ENCODE results near the gene HS3ST1.

The HS3ST1 gene

GRCh38 chr4:11418610-11419009 lies 10.1 kb downstream of the HS3ST1 start:
- Histone ChIP-seq H3K9ac (ENCODE audit: low read length) (no peak overlapping the region), H3K79me2 (ENCODE audit: insufficient read depth, low read length) (no peaks in the 10 kb centered on the region), H3K9me2 (replicated peaks; ENCODE audit: insufficient read depth, low read length) (no peaks in the 10 kb centered on the region), H3K4me2 (ENCODE audit: low read depth, low read length, poor library complexity, severe bottlenecking) (no peak overlapping the region), H4K20me1 (ENCODE audit: low read depth, low read length) (no peaks in the 10 kb centered on the region), H3K27ac (ENCODE audit: low read depth, low read length) (no peak overlapping the region), H3K9me3 (ENCODE audit: insufficient read depth, low read length) (no peaks in the 10 kb centered on the region), H3F3A (ENCODE audit: insufficient read depth) (no peaks in the 10 kb centered on the region), H2AFZ (ENCODE audit: low read depth, low read length, severe bottlenecking) (no peak overlapping the region), H3K27me3 (ENCODE audit: low read length) (no peaks in the 10 kb centered on the region), H3K4me3 (ENCODE audit: insufficient read depth, low read length, poor library complexity, severe bottlenecking) (no peak overlapping the region), H3K36me3 (ENCODE audit: low read length) (no peaks in the 10 kb centered on the region)
- TF ChIP-seq CTCF (IDR thresholded peaks at IDR 0.05; ENCODE audit: insufficient read depth, low read length, poor library complexity, severe bottlenecking) (no peak), EZH2phosphoT487 (conservative IDR thresholded peaks at IDR 0.05; ENCODE audit: low read length) (no peak)

- no peaks in the 10 kb centered on the region for H3K79me2 ChIP-seq (ENCODE audit: insufficient read depth, low read length)
- no peak for TF ChIP-seq EZH2phosphoT487 (conservative IDR thresholded peaks at IDR 0.05; ENCODE audit: low read length)
- TF ChIP-seq CTCF (IDR thresholded peaks at IDR 0.05; ENCODE audit: insufficient read depth, low read length, poor library complexity, severe bottlenecking): no peak
Measured at GRCh38 chr4:11416767-11417113, 12.0 kb downstream of the HS3ST1 start.

GRCh38 chr4:11416071-11416766 lies 12.5 kb downstream of the HS3ST1 start:
- no peak overlapping the region for H3K9ac ChIP-seq (ENCODE audit: low read length)
- no peaks in the 10 kb centered on the region for H3K9me2 ChIP-seq (replicated peaks; ENCODE audit: insufficient read depth, low read length)
- no peak overlapping the region for H2AFZ ChIP-seq (ENCODE audit: low read depth, low read length, severe bottlenecking)
- TF ChIP-seq EZH2phosphoT487 (conservative IDR thresholded peaks at IDR 0.05; ENCODE audit: low read length): no peak
- TF ChIP-seq CTCF (IDR thresholded peaks at IDR 0.05; ENCODE audit: insufficient read depth, low read length, poor library complexity, severe bottlenecking): no peak
- H3K4me3 ChIP-seq (ENCODE audit: insufficient read depth, low read length, poor library complexity, severe bottlenecking): no peak overlapping the region
- H4K20me1 ChIP-seq (ENCODE audit: low read depth, low read length): no peaks in the 10 kb centered on the region
- no peaks in the 10 kb centered on the region for H3K9me3 ChIP-seq (ENCODE audit: insufficient read depth, low read length)
- H3F3A ChIP-seq (ENCODE audit: insufficient read depth): no peaks in the 10 kb centered on the region
- H3K36me3 ChIP-seq (ENCODE audit: low read length): no peaks in the 10 kb centered on the region
- H3K4me2 ChIP-seq (ENCODE audit: low read depth, low read length, poor library complexity, severe bottlenecking): no peak overlapping the region
- H3K27ac ChIP-seq (ENCODE audit: low read depth, low read length): no peak overlapping the region
- H3K27me3 ChIP-seq (ENCODE audit: low read length): no peaks in the 10 kb centered on the region
- no peaks in the 10 kb centered on the region for H3K79me2 ChIP-seq (ENCODE audit: insufficient read depth, low read length)

More at GRCh38 chr4:11416767-11417113, 12.0 kb downstream of the HS3ST1 start:
- no peaks in the 10 kb centered on the region for H3K36me3 ChIP-seq (ENCODE audit: low read length)
- no peak overlapping the region for H2AFZ ChIP-seq (ENCODE audit: low read depth, low read length, severe bottlenecking)
- H4K20me1 ChIP-seq (ENCODE audit: low read depth, low read length): no peaks in the 10 kb centered on the region
- H3K4me2 ChIP-seq (ENCODE audit: low read depth, low read length, poor library complexity, severe bottlenecking): no peak overlapping the region
- no peak overlapping the region for H3K9ac ChIP-seq (ENCODE audit: low read length)
- no peaks in the 10 kb centered on the region for H3K9me2 ChIP-seq (replicated peaks; ENCODE audit: insufficient read depth, low read length)
- no peaks in the 10 kb centered on the region for H3K9me3 ChIP-seq (ENCODE audit: insufficient read depth, low read length)
- H3K27ac ChIP-seq (ENCODE audit: low read depth, low read length): no peak overlapping the region
- H3F3A ChIP-seq (ENCODE audit: insufficient read depth): no peaks in the 10 kb centered on the region
- no peaks in the 10 kb centered on the region for H3K27me3 ChIP-seq (ENCODE audit: low read length)
- H3K4me3 ChIP-seq (ENCODE audit: insufficient read depth, low read length, poor library complexity, severe bottlenecking): no peak overlapping the region

Data from SU-DHL-6 (cell line).